ENCODE data around the gene CLRN1. TPM values are rescaled to one million over a fixed set of nuclear protein-coding genes. Genes with fewer than 3 reads are reported as not detected.

Gene CLRN1, protein sequence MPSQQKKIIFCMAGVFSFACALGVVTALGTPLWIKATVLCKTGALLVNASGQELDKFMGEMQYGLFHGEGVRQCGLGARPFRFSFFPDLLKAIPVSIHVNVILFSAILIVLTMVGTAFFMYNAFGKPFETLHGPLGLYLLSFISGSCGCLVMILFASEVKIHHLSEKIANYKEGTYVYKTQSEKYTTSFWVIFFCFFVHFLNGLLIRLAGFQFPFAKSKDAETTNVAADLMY
- not detected for total RNA-seq

DNA sequence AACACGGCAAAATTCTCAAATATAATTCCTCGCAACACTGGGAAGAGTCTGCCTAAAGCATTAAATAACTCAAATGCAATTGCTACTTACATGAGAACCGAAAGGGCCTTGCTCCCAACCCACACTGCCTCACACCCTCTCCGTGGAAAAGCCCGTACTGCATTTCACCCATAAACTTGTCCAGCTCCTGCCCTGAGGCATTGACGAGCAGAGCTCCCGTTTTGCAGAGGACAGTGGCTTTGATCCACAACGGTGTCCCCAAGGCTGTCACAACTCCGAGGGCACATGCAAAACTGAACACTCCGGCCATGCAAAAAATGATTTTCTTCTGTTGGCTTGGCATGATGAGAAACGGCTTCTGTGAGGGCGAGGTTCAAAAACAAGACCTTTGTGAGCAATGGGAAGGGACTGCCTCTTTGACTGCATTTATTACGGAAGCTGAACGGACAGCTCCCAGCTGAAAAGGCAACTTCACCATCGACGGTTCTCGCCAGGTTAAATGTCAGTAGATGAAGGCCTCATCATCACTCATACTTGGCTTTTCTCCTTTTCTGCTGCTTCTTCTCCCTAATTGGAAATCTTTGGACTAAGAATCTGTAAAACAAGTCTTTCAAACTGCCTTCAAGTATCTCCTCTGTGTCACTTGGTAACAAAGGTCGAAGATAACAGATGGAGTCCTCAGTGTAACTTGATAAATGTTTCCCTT, at the start of gene CLRN1:
CLRN1 (minus strand) TSS at position 362 of the 706 bp plus-strand sequence; CDS start at position 343, 19 bp downstream.
- no peak within 1 kb of the TSS for H3K27ac Mint-ChIP-seq
- ChIA-PET POLR2A (no interaction called here), CTCF (no interaction called here)
- no peaks in the 10 kb centered on the region for H3K36me3 Mint-ChIP-seq (ENCODE audit: low read depth)
- DNase-seq (no peak), ATAC-seq (no peak)
- no peaks in the 10 kb centered on the region for H3K9me3 Mint-ChIP-seq (ENCODE audit: low read depth)
- H3K27me3 Mint-ChIP-seq = peaks cover 13% of the 10 kb centered on the region
- no peak within 1 kb of the TSS for H3K4me3 Mint-ChIP-seq
- intact Hi-C loops (cut with DNase I, micrococcal nuclease) = no loop called here
- peaks cover 13% of the 10 kb centered on the region for H3K4me1 Mint-ChIP-seq

DNA sequence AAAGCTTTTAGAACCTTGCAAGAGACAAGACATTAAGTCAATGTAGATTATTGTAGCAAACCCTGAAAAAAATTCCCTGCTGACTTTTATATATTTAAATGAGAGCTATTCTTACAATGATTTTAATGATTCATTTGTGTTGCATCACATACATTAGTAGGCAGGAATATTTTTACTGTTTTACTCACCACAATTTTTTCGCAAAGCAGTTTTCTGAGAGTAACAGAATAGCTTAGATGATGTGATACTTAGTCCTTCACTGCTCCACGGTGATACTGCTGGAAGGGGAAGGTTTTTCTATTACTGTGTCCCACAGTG, 43.9 kb upstream of the CLRN1 start:
- Mint-ChIP-seq H3K9me3 (ENCODE audit: low read depth) (no peaks in the 10 kb centered on the region), H3K27ac (no peak overlapping the region), H3K27me3 (peaks cover 3% of the 10 kb centered on the region), H3K4me1 (no peaks in the 10 kb centered on the region), H3K4me3 (no peak overlapping the region), H3K36me3 (ENCODE audit: low read depth) (no peaks in the 10 kb centered on the region)
- ATAC-seq = no peak
- CTCF ChIA-PET = interaction anchor here (0.7 kb wide), 1 partner anchor 14 kb away, joined by 3 read pairs; no protein-coding TSS in a partner anchor
- DNase-seq = no peak
- intact Hi-C loops (cut with DNase I, micrococcal nuclease) = no loop called here
- POLR2A ChIA-PET = no interaction called here

GRCh38 chr3:151015767-151016477, 43.4 kb upstream of the CLRN1 start:
- intact Hi-C loops (cut with DNase I, micrococcal nuclease) = no loop called here
- no peaks in the 10 kb centered on the region for H3K36me3 Mint-ChIP-seq (ENCODE audit: low read depth)
- ChIA-PET POLR2A (no interaction called here), CTCF (interaction anchor here (0.7 kb wide), 1 partner anchor 13 kb away, joined by 3 read pairs; no protein-coding TSS in a partner anchor)
- H3K4me1 Mint-ChIP-seq = no peaks in the 10 kb centered on the region
- no peaks in the 10 kb centered on the region for H3K9me3 Mint-ChIP-seq (ENCODE audit: low read depth)
- H3K4me3 Mint-ChIP-seq = no peak overlapping the region
- DNase-seq (no peak), ATAC-seq (no peak)
- peaks cover 3% of the 10 kb centered on the region for H3K27me3 Mint-ChIP-seq
- H3K27ac Mint-ChIP-seq = no peak overlapping the region

DNA sequence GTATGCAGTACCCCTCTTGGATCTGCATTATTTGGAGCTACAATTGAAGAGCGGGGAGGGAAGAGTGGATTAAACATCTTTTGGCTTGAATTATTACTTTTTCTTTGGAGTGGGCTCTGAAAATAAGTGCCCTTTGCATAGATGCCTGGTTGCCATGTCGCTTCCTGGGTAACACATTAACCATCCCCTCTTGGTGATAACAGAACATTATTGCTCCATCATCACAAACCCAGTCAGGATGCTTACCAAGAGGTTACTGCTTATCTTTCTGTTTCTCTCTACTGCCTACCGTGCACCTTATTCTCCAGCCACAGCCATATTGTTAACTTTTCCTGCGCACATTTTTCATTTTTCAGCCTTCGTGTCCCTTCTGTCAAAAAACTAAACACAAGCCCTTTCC, 42.7 kb upstream of the CLRN1 start:
- H3K4me3 Mint-ChIP-seq = no peak overlapping the region
- H3K4me1 Mint-ChIP-seq = no peaks in the 10 kb centered on the region
- no peaks in the 10 kb centered on the region for H3K36me3 Mint-ChIP-seq (ENCODE audit: low read depth)
- no peaks in the 10 kb centered on the region for H3K9me3 Mint-ChIP-seq (ENCODE audit: low read depth)
- intact Hi-C loops (cut with DNase I, micrococcal nuclease) = no loop called here
- H3K27ac Mint-ChIP-seq = no peak overlapping the region
- DNase-seq = no peak
- no peak for ATAC-seq
- peaks cover 3% of the 10 kb centered on the region for H3K27me3 Mint-ChIP-seq
- ChIA-PET POLR2A (no interaction called here), CTCF (interaction anchor here (0.8 kb wide), 1 partner anchor 19 kb away, joined by 3 read pairs; no protein-coding TSS in a partner anchor)

DNA sequence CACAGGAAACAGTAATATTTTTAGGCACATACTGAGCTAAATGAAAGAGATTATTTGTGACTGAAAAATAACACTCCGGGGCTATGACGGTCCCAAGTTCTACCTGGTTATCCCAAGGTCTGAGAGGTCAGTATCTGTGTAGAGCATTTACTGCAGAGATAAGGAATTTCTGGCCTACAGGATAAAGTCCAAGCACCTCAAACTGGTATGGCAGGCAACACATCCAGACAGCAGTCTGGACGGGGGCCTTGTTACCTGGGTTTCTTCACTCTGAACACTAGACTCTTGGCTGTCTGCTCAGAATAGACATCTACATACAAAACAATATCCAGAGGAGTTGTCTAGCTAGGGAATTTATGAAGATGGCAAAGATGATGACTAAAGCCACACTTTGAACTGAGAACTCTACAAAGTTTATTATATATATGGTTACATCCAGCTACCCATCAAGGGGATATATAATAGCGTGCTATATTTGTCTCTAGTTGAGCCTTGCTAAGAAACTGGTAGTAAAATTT, 42.0 kb upstream of the CLRN1 start:
- H3K27me3 Mint-ChIP-seq = peaks cover 3% of the 10 kb centered on the region
- no peaks in the 10 kb centered on the region for H3K36me3 Mint-ChIP-seq (ENCODE audit: low read depth)
- H3K9me3 Mint-ChIP-seq (ENCODE audit: low read depth) = no peaks in the 10 kb centered on the region
- ChIA-PET CTCF (interaction anchor here (0.6 to 0.8 kb wide), 2 partner anchors 20 to 774 kb away, joined by 3 read pairs; no protein-coding TSS in a partner anchor), POLR2A (no interaction called here)
- no peak for DNase-seq
- H3K27ac Mint-ChIP-seq = no peak overlapping the region
- H3K4me1 Mint-ChIP-seq = no peaks in the 10 kb centered on the region
- no peak overlapping the region for H3K4me3 Mint-ChIP-seq
- intact Hi-C loops (cut with DNase I, micrococcal nuclease) = no loop called here
- no peak for ATAC-seq

DNA sequence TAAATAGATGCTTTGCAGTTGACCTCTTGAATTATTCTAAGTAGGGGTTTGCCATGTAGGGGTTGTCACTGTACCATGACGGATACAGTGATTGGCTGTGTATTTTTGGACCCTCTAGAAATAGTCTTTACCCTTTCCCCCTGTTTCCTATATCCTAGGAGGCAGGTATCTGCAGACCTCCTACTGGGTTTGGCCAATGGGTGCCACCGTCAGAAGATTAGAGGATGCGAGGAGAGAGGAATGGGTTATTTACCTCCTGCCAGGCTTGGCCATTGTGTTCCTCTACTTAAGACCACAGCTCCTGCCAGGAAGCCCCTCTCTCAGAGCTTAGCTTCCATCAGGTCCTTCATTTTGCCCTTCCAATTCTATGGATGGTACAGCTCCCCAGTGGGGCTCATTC, 40.2 kb upstream of the CLRN1 start:
- POLR2A ChIA-PET = no interaction called here
- no peak overlapping the region for H3K4me3 Mint-ChIP-seq
- H3K36me3 Mint-ChIP-seq (ENCODE audit: low read depth) = no peaks in the 10 kb centered on the region

GRCh38 chr3:151011427-151011826, 38.9 kb upstream of the CLRN1 start:
- no peak for ATAC-seq
- Mint-ChIP-seq H3K9me3 (ENCODE audit: low read depth) (no peaks in the 10 kb centered on the region), H3K27me3 (peaks cover 2% of the 10 kb centered on the region), H3K4me3 (no peak overlapping the region), H3K4me1 (no peaks in the 10 kb centered on the region), H3K36me3 (ENCODE audit: low read depth) (no peaks in the 10 kb centered on the region), H3K27ac (no peak overlapping the region)
- CTCF ChIA-PET = no interaction called here
- intact Hi-C loops (cut with DNase I, micrococcal nuclease) = no loop called here
- POLR2A ChIA-PET = no interaction called here
- DNase-seq = no peak

More for the DNA sequence above, 40.2 kb upstream of the CLRN1 start:
- intact Hi-C loops (cut with DNase I, micrococcal nuclease) = no loop called here
- Mint-ChIP-seq H3K27me3 (peaks cover 3% of the 10 kb centered on the region), H3K9me3 (ENCODE audit: low read depth) (no peaks in the 10 kb centered on the region), H3K27ac (no peak overlapping the region), H3K4me1 (no peaks in the 10 kb centered on the region)
- DNase-seq (no peak), ATAC-seq (no peak)
- CTCF ChIA-PET = no interaction called here

GRCh38 chr3:151009981-151010380, 37.5 kb upstream of the CLRN1 start:
- H3K27ac Mint-ChIP-seq = no peak overlapping the region
- intact Hi-C loops (cut with DNase I, micrococcal nuclease) = no loop called here

DNA sequence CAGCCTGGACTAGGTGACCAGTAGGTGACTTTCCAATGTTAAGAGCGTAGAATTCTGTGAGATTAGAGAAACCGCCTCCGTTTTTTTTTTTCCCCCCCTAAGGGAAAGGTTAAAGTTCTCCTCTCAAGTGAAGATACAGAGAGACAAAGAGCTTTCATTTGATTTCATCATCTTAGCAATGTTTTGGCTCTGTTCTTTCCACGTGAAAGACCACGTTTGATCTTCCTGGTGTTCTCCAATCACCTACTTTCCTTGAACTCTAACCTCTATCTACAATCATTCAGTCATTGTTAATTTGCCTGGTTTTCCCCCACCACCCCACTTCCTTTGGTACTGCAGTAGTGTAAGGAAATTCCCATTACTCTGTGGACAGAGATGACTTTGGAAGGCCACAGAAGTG, 36.9 kb upstream of the CLRN1 start:
- CTCF ChIA-PET = interaction anchor here (0.7 to 1.4 kb wide), 5 partner anchors 10 to 781 kb away, joined by 3 read pairs; no protein-coding TSS in a partner anchor
- ATAC-seq (no peak), DNase-seq (no peak)
- Mint-ChIP-seq H3K4me3 (no peak overlapping the region), H3K36me3 (ENCODE audit: low read depth) (no peaks in the 10 kb centered on the region), H3K27me3 (peaks cover 2% of the 10 kb centered on the region), H3K9me3 (ENCODE audit: low read depth) (no peaks in the 10 kb centered on the region), H3K27ac (no peak overlapping the region), H3K4me1 (no peaks in the 10 kb centered on the region)
- POLR2A ChIA-PET = no interaction called here
- intact Hi-C loops (cut with DNase I, micrococcal nuclease) = no loop called here

More at GRCh38 chr3:151009981-151010380, 37.5 kb upstream of the CLRN1 start:
- no peaks in the 10 kb centered on the region for H3K9me3 Mint-ChIP-seq (ENCODE audit: low read depth)
- peaks cover 2% of the 10 kb centered on the region for H3K27me3 Mint-ChIP-seq
- H3K4me3 Mint-ChIP-seq = no peak overlapping the region
- CTCF ChIA-PET = interaction anchor here (1.4 kb wide), 2 partner anchors 10 to 136 kb away, joined by 3 read pairs; no protein-coding TSS in a partner anchor
- no peaks in the 10 kb centered on the region for H3K36me3 Mint-ChIP-seq (ENCODE audit: low read depth)
- ATAC-seq (no peak), DNase-seq (no peak)
- POLR2A ChIA-PET = no interaction called here
- H3K4me1 Mint-ChIP-seq = no peaks in the 10 kb centered on the region

- no peaks in the 10 kb centered on the region for H3K9me3 Mint-ChIP-seq (ENCODE audit: low read depth)
- ATAC-seq (no peak), DNase-seq (no peak)
- no peaks in the 10 kb centered on the region for H3K36me3 Mint-ChIP-seq (ENCODE audit: low read depth)
- peaks cover 2% of the 10 kb centered on the region for H3K27me3 Mint-ChIP-seq
- no peak overlapping the region for H3K27ac Mint-ChIP-seq
- ChIA-PET CTCF (interaction anchor here (0.7 to 1.4 kb wide), 5 partner anchors 11 to 781 kb away, joined by 3 read pairs; no protein-coding TSS in a partner anchor), POLR2A (no interaction called here)
- intact Hi-C loops (cut with DNase I, micrococcal nuclease) = no loop called here
- no peak overlapping the region for H3K4me3 Mint-ChIP-seq
- no peaks in the 10 kb centered on the region for H3K4me1 Mint-ChIP-seq
These were observed 36.2 kb upstream of the CLRN1 start for GRCh38 chr3:151008699-151009098.

DNA sequence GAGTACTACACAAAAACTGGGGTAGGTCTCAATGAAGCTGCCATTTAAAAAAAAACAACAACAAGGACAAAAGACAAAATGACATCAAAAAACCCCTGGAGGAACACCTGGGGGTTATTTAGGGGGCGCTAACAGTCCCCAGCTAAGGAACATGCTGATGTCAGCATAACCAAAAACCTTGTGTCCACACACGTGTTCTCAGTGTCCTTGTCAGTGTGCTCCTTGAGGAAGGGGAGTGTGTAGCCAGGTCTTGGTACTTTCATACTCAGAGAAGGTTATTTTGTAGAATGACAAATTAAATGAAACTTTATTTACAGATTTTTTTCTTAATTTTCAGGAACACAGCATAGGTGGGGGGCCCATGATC, 31.2 kb upstream of the CLRN1 start:
- no peaks in the 10 kb centered on the region for H3K9me3 Mint-ChIP-seq (ENCODE audit: low read depth)
- H3K27ac Mint-ChIP-seq = no peak overlapping the region

More for the DNA sequence above, 31.2 kb upstream of the CLRN1 start:
- POLR2A ChIA-PET = no interaction called here
- H3K27me3 Mint-ChIP-seq = peaks cover 2% of the 10 kb centered on the region
- no peaks in the 10 kb centered on the region for H3K4me1 Mint-ChIP-seq
- DNase-seq = no peak
- H3K36me3 Mint-ChIP-seq (ENCODE audit: low read depth) = no peaks in the 10 kb centered on the region
- intact Hi-C loops (cut with DNase I, micrococcal nuclease) = no loop called here
- no peak for ATAC-seq
- CTCF ChIA-PET = no interaction called here
- no peak overlapping the region for H3K4me3 Mint-ChIP-seq
